IMR-90 (cell line): ENCODE measurements around the gene PRKD2. TPM values are rescaled to one million over a fixed set of nuclear protein-coding genes. Genes with fewer than 3 reads are reported as not detected.

Experiments used
- ATAC-seq: fragments of 200-7000 bp; cut with Tn5 transposase; 2 replicates; pipeline ENCODE4 v1.9.1; 2020; ENCODE audit warnings: low read depth, mild to moderate bottlenecking, moderate library complexity
- BruUV-seq: library from RNA; stranded (reverse); fragments of 400-500 nt; replicated peaks from 2 replicates; lab custom pipeline; 2021; lab: Mats Ljungman, UMichigan
- CTCF ChIA-PET: fragments of 300-600 bp; formaldehyde crosslinking; extraction: SDS; loops from one replicate; lab custom pipeline; 2021; ENCODE audit warnings: antibody characterized with exemption; lab: Yijun Ruan, JAX
- POLR2A ChIA-PET: fragments of 300-600 bp; sonication (Branson Sonifier 250); formaldehyde crosslinking; loops from one replicate; lab custom pipeline; 2022; ENCODE audit warnings: antibody characterized with exemption; ENCODE audit not compliant: unreplicated experiment; lab: Charles Lee
- DNase-seq: peaks from one replicate; pipeline ENCODE4 v3.0.0; 2013
- H2AFZ ChIP-seq: replicated peaks from 2 replicates; pipeline ENCODE3; 2013; ENCODE audit warnings: low read length, mild to moderate bottlenecking; ENCODE audit not compliant: poor library complexity
- H2AK5ac ChIP-seq: 2 replicates; pipeline ENCODE4 v1.6.1; 2013; ENCODE audit warnings: low read depth, low read length, inconsistent platforms
- H2AK9ac ChIP-seq: replicated peaks from 2 replicates; pipeline ENCODE3; 2013; ENCODE audit warnings: mild to moderate bottlenecking, low read depth, low read length, moderate library complexity; ENCODE audit not compliant: poor library complexity
- H2BK120ac ChIP-seq: 2 replicates; pipeline ENCODE4 v1.6.1; 2013; ENCODE audit warnings: low read depth, low read length, inconsistent platforms
- H2BK15ac ChIP-seq: 3 replicates; pipeline ENCODE4 v1.6.1; 2013; ENCODE audit warnings: low read depth, low read length, inconsistent platforms
- H2BK20ac ChIP-seq: 2 replicates; pipeline ENCODE4 v1.6.1; 2013; ENCODE audit warnings: low read depth, mild to moderate bottlenecking, inconsistent platforms, low read length, moderate library complexity
- H2BK5ac ChIP-seq: 2 replicates; pipeline ENCODE4 v1.6.1; 2013; ENCODE audit warnings: mild to moderate bottlenecking, low read depth, low read length, inconsistent platforms; ENCODE audit not compliant: poor library complexity, severe bottlenecking
- H3K14ac ChIP-seq: replicated peaks from 2 replicates; pipeline ENCODE4 v1.6.1; 2013; ENCODE audit warnings: low read depth, low read length, inconsistent platforms
- H3K18ac ChIP-seq: 2 replicates; pipeline ENCODE4 v1.6.1; 2013; ENCODE audit warnings: low read depth, low read length, control low read depth
- H3K23ac ChIP-seq: 2 replicates; pipeline ENCODE4 v1.6.1; 2013; ENCODE audit warnings: low read depth, low read length, inconsistent platforms
- H3K27ac ChIP-seq: 2 replicates; pipeline ENCODE4 v1.5.1; 2013; ENCODE audit warnings: mild to moderate bottlenecking, control low read depth, low read length; ENCODE audit not compliant: insufficient read depth
- H3K27me3 ChIP-seq: 2 replicates; pipeline ENCODE4 v1.6.1; 2013; ENCODE audit warnings: low read length; ENCODE audit not compliant: control insufficient read depth, insufficient read depth
- H3K36me3 ChIP-seq: 2 replicates; pipeline ENCODE4 v1.6.1; 2013; ENCODE audit warnings: low read length, mixed read lengths; ENCODE audit not compliant: control insufficient read depth, insufficient read depth
- H3K4ac ChIP-seq: 2 replicates; pipeline ENCODE4 v1.6.1; 2013; ENCODE audit warnings: low read depth, low read length, inconsistent platforms
- H3K4me1 ChIP-seq: 2 replicates; pipeline ENCODE4 v1.6.1; 2013; ENCODE audit warnings: low read length, mixed read lengths; ENCODE audit not compliant: control insufficient read depth, insufficient read depth
- H3K4me2 ChIP-seq: 2 replicates; pipeline ENCODE4 v1.6.1; 2013; ENCODE audit warnings: low read depth, mild to moderate bottlenecking, control low read depth, low read length, moderate library complexity
- H3K4me3 ChIP-seq: 2 replicates; pipeline ENCODE4 v1.5.1; 2013; ENCODE audit warnings: low read depth, mild to moderate bottlenecking, control low read depth, low read length, moderate library complexity; ENCODE audit not compliant: insufficient read depth
- H3K56ac ChIP-seq: 2 replicates; pipeline ENCODE4 v1.6.1; 2013; ENCODE audit warnings: low read length, inconsistent platforms; ENCODE audit not compliant: insufficient read depth; ENCODE audit errors: extremely low read depth
- H3K79me1 ChIP-seq, 2 experiments: 2 replicates each; pipeline ENCODE4 v1.6.1; 2013; ENCODE audit warnings: low read length in 2 of 2, inconsistent platforms in 1 of 2, low read depth in 1 of 2
- H3K9ac ChIP-seq: 2 replicates; pipeline ENCODE4 v1.6.1; 2013; ENCODE audit warnings: low read depth, low read length, control low read depth
- H3K9me1 ChIP-seq: 2 replicates; pipeline ENCODE4 v1.6.1; 2013; ENCODE audit warnings: low read length, inconsistent platforms; ENCODE audit not compliant: insufficient read depth
- H3K9me3 ChIP-seq: 2 replicates; pipeline ENCODE4 v1.6.1; 2013; ENCODE audit warnings: low read length; ENCODE audit not compliant: control insufficient read depth, insufficient read depth
- H4K20me1 ChIP-seq: 2 replicates; pipeline ENCODE4 v1.6.1; 2013; ENCODE audit warnings: low read length, inconsistent platforms; ENCODE audit not compliant: insufficient read depth
- H4K5ac ChIP-seq: 2 replicates; pipeline ENCODE4 v1.6.1; 2013; ENCODE audit warnings: mild to moderate bottlenecking, low read depth, low read length, control low read depth
- H4K8ac ChIP-seq, 2 experiments: 2 replicates each; pipeline ENCODE4 v1.6.1; 2013; ENCODE audit warnings: low read depth in 2 of 2, low read length in 2 of 2, control low read depth in 1 of 2, inconsistent platforms in 1 of 2
- H4K91ac ChIP-seq: 2 replicates; pipeline ENCODE4 v1.6.1; 2013; ENCODE audit warnings: low read depth, low read length, inconsistent platforms; ENCODE audit not compliant: insufficient read depth
- BHLHE40 ChIP-seq: fragments of 150-350 bp; IDR thresholded peaks from 2 replicates; pipeline ENCODE4 v1.6.1; 2016; ENCODE audit warnings: mild to moderate bottlenecking, low read depth, low read length
- CEBPB ChIP-seq: IDR thresholded peaks from 2 replicates; pipeline ENCODE4 v1.6.1; 2012; ENCODE audit warnings: low read depth, low read length, improper control_type of control experiment
- CHD1 ChIP-seq: IDR thresholded peaks from 2 replicates; pipeline ENCODE4 v1.6.1; 2012; ENCODE audit warnings: low read depth, low read length, improper control_type of control experiment
- MAZ ChIP-seq: IDR thresholded peaks from 2 replicates; pipeline ENCODE4 v1.6.1; 2012; ENCODE audit warnings: low read depth, mild to moderate bottlenecking, low read length, improper control_type of control experiment, moderate library complexity, borderline replicate concordance
- POLR2A ChIP-seq: IDR thresholded peaks from 2 replicates; pipeline ENCODE4 v1.6.1; 2012; ENCODE audit warnings: mild to moderate bottlenecking, low read depth, low read length
- RAD21 ChIP-seq: IDR thresholded peaks from 2 replicates; pipeline ENCODE4 v1.6.1; 2012; ENCODE audit warnings: low read length, improper control_type of control experiment
- RCOR1 ChIP-seq: IDR thresholded peaks from 2 replicates; pipeline ENCODE4 v1.6.1; 2012; ENCODE audit warnings: mild to moderate bottlenecking, low read length, improper control_type of control experiment; ENCODE audit not compliant: insufficient replicate concordance
- SMC3 ChIP-seq: fragments of 150-350 bp; IDR thresholded peaks from 2 replicates; pipeline ENCODE4 v1.6.1; 2016; ENCODE audit warnings: low read depth, mild to moderate bottlenecking, antibody characterized with exemption, low read length, moderate library complexity
- WGBS, 2 experiments: methylation state at CpG; one replicate each; pipeline versions ENCODE4 v1.1.5 to v1.1.7; 2013; ENCODE audit warnings: missing lambda C conversion rate in 2 of 2; ENCODE audit not compliant: insufficient read length in 1 of 2; ENCODE audit errors: extremely low coverage in 2 of 2; 5-methylcytosine and 5-hydroxymethylcytosine counted together
- dilution Hi-C: fragments of 300-500 bp; cut with HindIII; formaldehyde crosslinking; loops from one replicate; pipeline ENCODE4 v1.14.3; 2018; ENCODE audit warnings: low sequenced_read_pairs; ENCODE audit not compliant: unreplicated experiment
- in situ Hi-C: fragments of 300-500 bp; cut with MboI; formaldehyde crosslinking; loops from 3 replicates; pipeline ENCODE4 v1.14.3; 2019; ENCODE audit warnings: low sequenced_read_pairs, inconsistent platforms, mixed read lengths
- intact Hi-C: fragments of 100-400 bp; cut with micrococcal nuclease; formaldehyde crosslinking; loops from 2 replicates; pipeline ENCODE4 v1.10.0; 2022
- polyA plus RNA-seq, 3 experiments: library from polyadenylated mRNA; depleted of rRNA; stranded (reverse); fragments of >200 nt; gene quantifications; 2 replicates each; pipeline ENCODE4 v1.2.3, GENCODE V29; 2012; ENCODE audit warnings: low replicate concordance in 1 of 3
- total RNA-seq: library from RNA; depleted of rRNA; stranded (reverse); fragments of >200 nt; gene quantifications from 2 replicates; pipeline ENCODE4 v1.2.3, GENCODE V29; 2012
- TF ChIP-seq, protein P1 (sequence below): fragments of 150-350 bp; IDR thresholded peaks from 2 replicates; pipeline ENCODE4 v1.6.1; 2017; ENCODE audit warnings: mild to moderate bottlenecking, antibody characterized with exemption, low read length, low read depth
- TF ChIP-seq, protein P2 (sequence below): conservative IDR thresholded peaks from 2 replicates; pipeline ENCODE4 v1.5.1; 2012; ENCODE audit warnings: mild to moderate bottlenecking, low read depth, low read length, improper control_type of control experiment
- TF ChIP-seq, protein P3 (sequence below): fragments of 150-350 bp; IDR thresholded peaks from 2 replicates; pipeline ENCODE4 v1.6.1; 2016; ENCODE audit warnings: low read depth, mild to moderate bottlenecking, low read length, moderate library complexity, borderline replicate concordance

PRKD2 gene
- total and polyA plus RNA-seq, 2 of the 4 experiments (the other 2 are of a cell fraction), result 9.9 to 19.6 TPM

DNA sequence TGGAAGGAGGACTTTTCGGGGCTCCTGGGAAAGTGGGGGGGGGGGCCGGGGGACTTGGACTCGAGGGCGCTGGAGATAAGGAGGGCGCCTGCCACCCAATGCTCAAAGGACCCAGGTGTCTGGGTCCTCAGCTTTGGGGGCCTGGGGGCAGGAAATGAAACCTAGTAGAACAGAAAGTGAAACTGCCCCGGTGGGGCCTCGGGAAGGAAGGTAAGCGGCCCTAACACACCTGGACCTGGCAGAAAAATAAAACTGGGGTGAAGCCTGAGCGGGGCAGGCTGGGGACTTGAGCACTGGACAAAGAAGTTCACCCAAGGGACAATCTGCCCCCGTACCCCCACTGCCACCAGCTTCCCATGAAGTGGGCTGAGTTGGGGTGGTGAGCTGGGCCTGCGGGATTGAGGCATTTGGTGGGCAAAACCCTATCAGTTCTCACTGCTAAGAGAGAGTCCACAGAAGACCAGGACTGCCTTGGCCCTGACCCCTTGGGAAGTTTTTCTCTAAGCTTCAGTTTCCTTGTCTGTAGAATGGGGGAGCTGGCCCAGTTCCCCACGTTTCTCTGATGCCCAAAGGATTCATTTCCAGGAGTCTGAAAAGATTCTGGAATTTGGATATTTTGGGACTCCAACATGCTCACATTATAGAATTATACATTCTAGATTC is 2.3 kb downstream of the PRKD2 start:
- intact Hi-C loops, result no loop called here
- no CpG with 5 or more reads among the region's 12 CpGs for WGBS, 2 experiments
- H3K9me3 ChIP-seq, result no peaks in the 10 kb centered on the region
- peak overlapping the region; percentile 64 for H2BK120ac ChIP-seq
- H4K8ac ChIP-seq, result peak overlapping the region; percentile 85 to 88
- peak overlapping the region; percentile 61 for H4K5ac ChIP-seq
- DNase-seq, result no peak
- peak overlapping the region; percentile 74 for H4K91ac ChIP-seq
- H3K9me1 ChIP-seq, result no peaks in the 10 kb centered on the region
- peaks cover 7% of the 10 kb centered on the region for H3K4me1 ChIP-seq
- H3K9ac ChIP-seq, result peak overlapping the region; percentile 61
- peak overlapping the region; percentile 89 for H3K23ac ChIP-seq
- H2AFZ ChIP-seq, result peak overlapping the region; percentile 85
- CTCF ChIA-PET, result no interaction called here
- peak overlapping the region; percentile 96 for H3K4me2 ChIP-seq
- H2AK5ac ChIP-seq, result peak overlapping the region; percentile 47
- POLR2A ChIA-PET, result no interaction called here
- H2AK9ac ChIP-seq, result peak overlapping the region; percentile 99
- H3K36me3 ChIP-seq, result peaks cover 7% of the 10 kb centered on the region
- H3K27ac ChIP-seq, result peak overlapping the region; percentile 45
- peaks cover 2% of the 10 kb centered on the region; the same call in 1 of the 2 replicates for H4K20me1 ChIP-seq
- no peak for ATAC-seq
- TF ChIP-seq, protein P1, sequence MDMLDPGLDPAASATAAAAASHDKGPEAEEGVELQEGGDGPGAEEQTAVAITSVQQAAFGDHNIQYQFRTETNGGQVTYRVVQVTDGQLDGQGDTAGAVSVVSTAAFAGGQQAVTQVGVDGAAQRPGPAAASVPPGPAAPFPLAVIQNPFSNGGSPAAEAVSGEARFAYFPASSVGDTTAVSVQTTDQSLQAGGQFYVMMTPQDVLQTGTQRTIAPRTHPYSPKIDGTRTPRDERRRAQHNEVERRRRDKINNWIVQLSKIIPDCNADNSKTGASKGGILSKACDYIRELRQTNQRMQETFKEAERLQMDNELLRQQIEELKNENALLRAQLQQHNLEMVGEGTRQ, result no peak
- TF ChIP-seq MAZ, result no peak
- no peak for TF ChIP-seq RAD21
- TF ChIP-seq, protein P2, sequence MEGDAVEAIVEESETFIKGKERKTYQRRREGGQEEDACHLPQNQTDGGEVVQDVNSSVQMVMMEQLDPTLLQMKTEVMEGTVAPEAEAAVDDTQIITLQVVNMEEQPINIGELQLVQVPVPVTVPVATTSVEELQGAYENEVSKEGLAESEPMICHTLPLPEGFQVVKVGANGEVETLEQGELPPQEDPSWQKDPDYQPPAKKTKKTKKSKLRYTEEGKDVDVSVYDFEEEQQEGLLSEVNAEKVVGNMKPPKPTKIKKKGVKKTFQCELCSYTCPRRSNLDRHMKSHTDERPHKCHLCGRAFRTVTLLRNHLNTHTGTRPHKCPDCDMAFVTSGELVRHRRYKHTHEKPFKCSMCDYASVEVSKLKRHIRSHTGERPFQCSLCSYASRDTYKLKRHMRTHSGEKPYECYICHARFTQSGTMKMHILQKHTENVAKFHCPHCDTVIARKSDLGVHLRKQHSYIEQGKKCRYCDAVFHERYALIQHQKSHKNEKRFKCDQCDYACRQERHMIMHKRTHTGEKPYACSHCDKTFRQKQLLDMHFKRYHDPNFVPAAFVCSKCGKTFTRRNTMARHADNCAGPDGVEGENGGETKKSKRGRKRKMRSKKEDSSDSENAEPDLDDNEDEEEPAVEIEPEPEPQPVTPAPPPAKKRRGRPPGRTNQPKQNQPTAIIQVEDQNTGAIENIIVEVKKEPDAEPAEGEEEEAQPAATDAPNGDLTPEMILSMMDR, result no peak
- TF ChIP-seq, protein P3, sequence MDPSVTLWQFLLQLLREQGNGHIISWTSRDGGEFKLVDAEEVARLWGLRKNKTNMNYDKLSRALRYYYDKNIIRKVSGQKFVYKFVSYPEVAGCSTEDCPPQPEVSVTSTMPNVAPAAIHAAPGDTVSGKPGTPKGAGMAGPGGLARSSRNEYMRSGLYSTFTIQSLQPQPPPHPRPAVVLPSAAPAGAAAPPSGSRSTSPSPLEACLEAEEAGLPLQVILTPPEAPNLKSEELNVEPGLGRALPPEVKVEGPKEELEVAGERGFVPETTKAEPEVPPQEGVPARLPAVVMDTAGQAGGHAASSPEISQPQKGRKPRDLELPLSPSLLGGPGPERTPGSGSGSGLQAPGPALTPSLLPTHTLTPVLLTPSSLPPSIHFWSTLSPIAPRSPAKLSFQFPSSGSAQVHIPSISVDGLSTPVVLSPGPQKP, result no peak
- TF ChIP-seq SMC3, result no peak
- TF ChIP-seq CHD1, result no peak
- no peak for TF ChIP-seq CEBPB
- TF ChIP-seq RCOR1, result no peak
- TF ChIP-seq POLR2A, result no peak
- TF ChIP-seq BHLHE40, result no peak
- peak overlapping the region; percentile 94 for H3K4ac ChIP-seq
- H3K27me3 ChIP-seq, result no peaks in the 10 kb centered on the region
- in situ Hi-C loops, result no loop called here
- peak overlapping the region; percentile 27; the same call in 1 of the 2 replicates for H3K18ac ChIP-seq
- H2BK20ac ChIP-seq, result peak overlapping the region; percentile 47; the same call in 1 of the 2 replicates
- no peak overlapping the region; the same call in 2 of the 3 replicates for H2BK15ac ChIP-seq
- peak overlapping the region; percentile 55; the same call in 1 of the 2 replicates for H3K56ac ChIP-seq
- dilution Hi-C loops, result no loop called here
- peak overlapping the region; percentile 67 for H3K14ac ChIP-seq
- no TSS peak for BruUV-seq
- H3K79me1 ChIP-seq, result peaks cover 3 to 45% of the 10 kb centered on the region in 2 experiments
- peak overlapping the region; percentile 64 for H2BK5ac ChIP-seq
- H3K4me3 ChIP-seq, result peak overlapping the region; percentile 42
